ENCODE data around the gene POFUT2.

Gene POFUT2

GRCh38 chr21:45231705-45232104, 56.0 kb downstream of the POFUT2 start:
- TF ChIP-seq, protein P1, sequence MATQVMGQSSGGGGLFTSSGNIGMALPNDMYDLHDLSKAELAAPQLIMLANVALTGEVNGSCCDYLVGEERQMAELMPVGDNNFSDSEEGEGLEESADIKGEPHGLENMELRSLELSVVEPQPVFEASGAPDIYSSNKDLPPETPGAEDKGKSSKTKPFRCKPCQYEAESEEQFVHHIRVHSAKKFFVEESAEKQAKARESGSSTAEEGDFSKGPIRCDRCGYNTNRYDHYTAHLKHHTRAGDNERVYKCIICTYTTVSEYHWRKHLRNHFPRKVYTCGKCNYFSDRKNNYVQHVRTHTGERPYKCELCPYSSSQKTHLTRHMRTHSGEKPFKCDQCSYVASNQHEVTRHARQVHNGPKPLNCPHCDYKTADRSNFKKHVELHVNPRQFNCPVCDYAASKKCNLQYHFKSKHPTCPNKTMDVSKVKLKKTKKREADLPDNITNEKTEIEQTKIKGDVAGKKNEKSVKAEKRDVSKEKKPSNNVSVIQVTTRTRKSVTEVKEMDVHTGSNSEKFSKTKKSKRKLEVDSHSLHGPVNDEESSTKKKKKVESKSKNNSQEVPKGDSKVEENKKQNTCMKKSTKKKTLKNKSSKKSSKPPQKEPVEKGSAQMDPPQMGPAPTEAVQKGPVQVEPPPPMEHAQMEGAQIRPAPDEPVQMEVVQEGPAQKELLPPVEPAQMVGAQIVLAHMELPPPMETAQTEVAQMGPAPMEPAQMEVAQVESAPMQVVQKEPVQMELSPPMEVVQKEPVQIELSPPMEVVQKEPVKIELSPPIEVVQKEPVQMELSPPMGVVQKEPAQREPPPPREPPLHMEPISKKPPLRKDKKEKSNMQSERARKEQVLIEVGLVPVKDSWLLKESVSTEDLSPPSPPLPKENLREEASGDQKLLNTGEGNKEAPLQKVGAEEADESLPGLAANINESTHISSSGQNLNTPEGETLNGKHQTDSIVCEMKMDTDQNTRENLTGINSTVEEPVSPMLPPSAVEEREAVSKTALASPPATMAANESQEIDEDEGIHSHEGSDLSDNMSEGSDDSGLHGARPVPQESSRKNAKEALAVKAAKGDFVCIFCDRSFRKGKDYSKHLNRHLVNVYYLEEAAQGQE (IDR thresholded peaks at IDR 0.05; ENCODE audit: insufficient read depth in 1 of 2, low read depth in 2 of 2, low read length in 2 of 2): no peak

DNA sequence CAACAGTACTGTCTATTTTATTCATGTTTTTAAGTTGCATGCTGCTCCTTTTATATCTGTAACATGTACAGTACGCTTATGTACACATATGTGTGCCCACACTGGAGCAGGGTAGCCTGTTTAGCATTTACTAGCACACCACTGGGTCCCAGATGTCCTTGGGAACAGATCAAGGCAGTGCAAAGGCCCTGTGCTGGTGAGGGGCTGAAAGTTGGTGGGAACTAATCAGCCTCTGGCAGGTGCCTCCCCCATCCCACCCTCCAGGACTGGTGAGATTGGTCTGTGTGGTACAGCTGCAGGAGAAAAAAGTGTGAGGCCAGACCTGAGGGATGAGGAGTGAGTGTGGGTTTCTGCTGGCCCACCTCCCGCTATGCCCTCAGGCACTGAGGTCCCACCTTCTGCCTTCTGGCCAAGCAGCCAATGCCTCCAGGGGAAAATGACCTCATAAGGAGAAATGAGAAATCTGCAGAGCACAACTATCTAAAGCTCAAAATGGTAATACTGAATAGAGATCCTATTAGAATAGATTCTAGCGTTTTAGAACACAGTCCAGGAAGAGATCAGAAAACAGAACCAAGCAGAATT, 58.9 kb downstream of the POFUT2 start:
- TF ChIP-seq TAF1 (IDR thresholded peaks at IDR 0.05; ENCODE audit: borderline replicate concordance, insufficient read depth, low read length) (no peak), POLR2AphosphoS5 (IDR thresholded peaks at IDR 0.05; ENCODE audit: low read depth, low read length) (no peak), FOXP2 (optimal IDR thresholded peaks at IDR 0.05; ENCODE audit: borderline replicate concordance, extremely low read depth, extremely low read length, insufficient read depth) (no peak), SIN3A (IDR thresholded peaks at IDR 0.05; ENCODE audit: borderline replicate concordance, insufficient read depth, low read length) (no peak)
- TF ChIP-seq, protein P1 (IDR thresholded peaks at IDR 0.05; ENCODE audit: insufficient read depth in 1 of 2, low read depth in 2 of 2, low read length in 2 of 2): no peak

DNA sequence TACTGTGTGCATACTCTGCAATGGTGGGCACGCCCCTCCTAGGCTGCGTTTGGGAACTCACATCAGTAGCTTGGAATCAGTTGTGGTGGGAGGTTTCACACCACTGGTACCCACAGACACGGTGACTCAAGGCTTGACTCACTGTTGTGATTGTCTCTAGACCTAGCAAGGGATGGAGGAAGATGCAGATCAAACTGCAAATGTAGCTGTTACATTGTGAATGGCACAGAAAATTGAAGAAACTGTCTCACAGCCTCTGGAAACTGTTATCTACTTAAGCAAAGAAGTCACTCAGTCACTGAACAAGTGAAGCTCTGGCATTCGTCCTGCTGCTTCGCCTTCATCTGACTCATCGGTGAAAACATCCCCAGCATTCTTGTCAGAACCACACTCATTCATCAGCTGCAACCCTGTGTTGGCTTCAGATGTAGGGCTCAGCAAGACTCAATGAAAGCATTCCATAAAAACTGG, 59.5 kb downstream of the POFUT2 start:
- TF ChIP-seq TAF1 (IDR thresholded peaks at IDR 0.05; ENCODE audit: borderline replicate concordance, insufficient read depth, low read length) (no peak), POLR2AphosphoS5 (IDR thresholded peaks at IDR 0.05; ENCODE audit: low read depth, low read length) (no peak), FOXP2 (optimal IDR thresholded peaks at IDR 0.05; ENCODE audit: borderline replicate concordance, extremely low read depth, extremely low read length, insufficient read depth) (no peak), SIN3A (IDR thresholded peaks at IDR 0.05; ENCODE audit: borderline replicate concordance, insufficient read depth, low read length) (no peak)
- TF ChIP-seq, protein P1 (IDR thresholded peaks at IDR 0.05; ENCODE audit: insufficient read depth in 1 of 2, low read depth in 2 of 2, low read length in 2 of 2): no peak

DNA sequence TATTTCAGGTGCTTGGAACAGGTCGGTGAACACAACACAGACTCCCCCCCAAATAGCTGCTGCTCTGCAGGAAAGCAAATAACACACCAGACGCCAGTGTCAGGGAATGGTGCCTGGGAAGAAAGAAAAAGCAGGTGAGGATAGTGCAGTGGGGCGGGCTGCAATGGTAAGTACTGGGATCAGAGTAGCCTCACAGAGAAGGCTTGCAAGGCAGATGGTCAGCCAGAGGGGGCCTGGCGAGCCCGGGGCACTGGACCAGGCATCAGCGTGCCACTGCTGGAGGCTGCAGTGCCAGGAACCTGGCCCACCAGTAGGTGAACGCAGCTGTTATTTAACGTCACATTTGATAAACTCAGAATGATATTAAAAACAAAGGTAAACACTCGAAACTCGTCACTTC, 60.0 kb downstream of the POFUT2 start:
- TF ChIP-seq FOXP2 (optimal IDR thresholded peaks at IDR 0.05; ENCODE audit: borderline replicate concordance, extremely low read depth, extremely low read length, insufficient read depth): no peak
- TF ChIP-seq TAF1 (IDR thresholded peaks at IDR 0.05; ENCODE audit: borderline replicate concordance, insufficient read depth, low read length): no peak
- no peak for TF ChIP-seq SIN3A (IDR thresholded peaks at IDR 0.05; ENCODE audit: borderline replicate concordance, insufficient read depth, low read length)
- no peak for TF ChIP-seq POLR2AphosphoS5 (IDR thresholded peaks at IDR 0.05; ENCODE audit: low read depth, low read length)
- TF ChIP-seq, protein P1 (IDR thresholded peaks at IDR 0.05; ENCODE audit: insufficient read depth in 1 of 2, low read depth in 2 of 2, low read length in 2 of 2): no peak

Data from PFSK-1 (cell line).